NCI-H69 (cell line): ENCODE results near the gene DOK4.
"Not testable (repeated sequence)": the region's sequence is repeated elsewhere in the genome, so short reads cannot be mapped to it uniquely, and the experiment has no call there.

Experiments
- DNase-seq: peaks from one replicate; lab custom pipeline; 2025; lab: John Stamatoyannopoulos, UW

The DOK4 gene

GRCh38 chr16:57501492-57501891, 15.2 kb upstream of the DOK4 start:
- no peak for DNase-seq

- no peak for DNase-seq
Observed at GRCh38 chr16:57500578-57501111, 14.4 kb upstream of the DOK4 start.

- DNase-seq: not testable (repeated sequence)
Observed at GRCh38 chr16:57499941-57500340, 13.6 kb upstream of the DOK4 start.

GRCh38 chr16:57498031-57498430, 11.7 kb upstream of the DOK4 start:
- no peak for DNase-seq

GRCh38 chr16:57497121-57497520, 10.8 kb upstream of the DOK4 start:
- no peak for DNase-seq

GRCh38 chr16:57493767-57494166, 7.5 kb upstream of the DOK4 start:
- DNase-seq: no peak

- no peak for DNase-seq
Observed at GRCh38 chr16:57489229-57489628, 2.9 kb upstream of the DOK4 start.

GRCh38 chr16:57486858-57487834, 853 bp upstream of the DOK4 start:
- DNase-seq: no peak

GRCh38 chr16:57485091-57485915, 990 bp downstream of the DOK4 start:
- DNase-seq: no peak

GRCh38 chr16:57484515-57485005, 1.7 kb downstream of the DOK4 start:
- no peak for DNase-seq

GRCh38 chr16:57483725-57484514, 2.4 kb downstream of the DOK4 start:
- DNase-seq: peak; percentile 9

- no peak for DNase-seq
Observed at GRCh38 chr16:57482845-57483545, 3.3 kb downstream of the DOK4 start.

GRCh38 chr16:57481421-57481820, 4.9 kb downstream of the DOK4 start:
- DNase-seq: no peak

GRCh38 chr16:57480754-57481230, 5.5 kb downstream of the DOK4 start:
- DNase-seq: peak; percentile 29

GRCh38 chr16:57479976-57480753, 6.1 kb downstream of the DOK4 start:
- no peak for DNase-seq

GRCh38 chr16:57479205-57479975, 6.9 kb downstream of the DOK4 start:
- DNase-seq: peak; percentile 88

GRCh38 chr16:57478396-57479204, 7.7 kb downstream of the DOK4 start:
- DNase-seq: no peak

- no peak for DNase-seq
Observed at GRCh38 chr16:57477531-57478202, 8.6 kb downstream of the DOK4 start.
